GM12874 (cell line): ENCODE measurements around the gene FDXR.

Experiments used
- TF ChIP-seq, protein P1 (sequence below): IDR thresholded peaks from 2 replicates; pipeline ENCODE4 v1.5.1; 2011; ENCODE audit warnings: low read depth, mild to moderate bottlenecking, control low read depth, low read length, moderate library complexity; ENCODE audit not compliant: insufficient read depth

Gene FDXR

DNA sequence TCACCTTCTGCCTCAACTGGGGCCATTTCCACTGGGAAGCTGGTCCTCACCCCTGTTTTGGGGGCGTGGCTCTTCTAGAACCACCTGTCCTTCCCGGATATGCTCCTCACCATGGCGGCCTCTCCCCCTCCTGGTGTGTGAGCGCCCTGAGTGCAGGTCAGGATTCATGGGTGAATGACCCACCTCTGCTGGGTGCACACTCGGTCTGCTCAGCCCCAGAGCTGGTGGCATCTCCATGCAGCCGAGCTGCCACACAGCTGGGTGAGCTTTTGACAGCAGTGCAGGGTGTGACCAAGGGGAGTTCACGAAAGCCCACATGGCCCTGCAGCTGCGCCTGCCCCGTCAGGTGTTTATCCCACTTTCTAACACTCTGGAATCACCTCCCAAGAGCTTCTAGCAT lies 40.4 kb downstream of the FDXR start:
- TF ChIP-seq, protein P1, sequence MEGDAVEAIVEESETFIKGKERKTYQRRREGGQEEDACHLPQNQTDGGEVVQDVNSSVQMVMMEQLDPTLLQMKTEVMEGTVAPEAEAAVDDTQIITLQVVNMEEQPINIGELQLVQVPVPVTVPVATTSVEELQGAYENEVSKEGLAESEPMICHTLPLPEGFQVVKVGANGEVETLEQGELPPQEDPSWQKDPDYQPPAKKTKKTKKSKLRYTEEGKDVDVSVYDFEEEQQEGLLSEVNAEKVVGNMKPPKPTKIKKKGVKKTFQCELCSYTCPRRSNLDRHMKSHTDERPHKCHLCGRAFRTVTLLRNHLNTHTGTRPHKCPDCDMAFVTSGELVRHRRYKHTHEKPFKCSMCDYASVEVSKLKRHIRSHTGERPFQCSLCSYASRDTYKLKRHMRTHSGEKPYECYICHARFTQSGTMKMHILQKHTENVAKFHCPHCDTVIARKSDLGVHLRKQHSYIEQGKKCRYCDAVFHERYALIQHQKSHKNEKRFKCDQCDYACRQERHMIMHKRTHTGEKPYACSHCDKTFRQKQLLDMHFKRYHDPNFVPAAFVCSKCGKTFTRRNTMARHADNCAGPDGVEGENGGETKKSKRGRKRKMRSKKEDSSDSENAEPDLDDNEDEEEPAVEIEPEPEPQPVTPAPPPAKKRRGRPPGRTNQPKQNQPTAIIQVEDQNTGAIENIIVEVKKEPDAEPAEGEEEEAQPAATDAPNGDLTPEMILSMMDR = no peak

GRCh38 chr17:74831444-74832146 lies 41.2 kb downstream of the FDXR start:
- TF ChIP-seq, protein P1 = no peak

DNA sequence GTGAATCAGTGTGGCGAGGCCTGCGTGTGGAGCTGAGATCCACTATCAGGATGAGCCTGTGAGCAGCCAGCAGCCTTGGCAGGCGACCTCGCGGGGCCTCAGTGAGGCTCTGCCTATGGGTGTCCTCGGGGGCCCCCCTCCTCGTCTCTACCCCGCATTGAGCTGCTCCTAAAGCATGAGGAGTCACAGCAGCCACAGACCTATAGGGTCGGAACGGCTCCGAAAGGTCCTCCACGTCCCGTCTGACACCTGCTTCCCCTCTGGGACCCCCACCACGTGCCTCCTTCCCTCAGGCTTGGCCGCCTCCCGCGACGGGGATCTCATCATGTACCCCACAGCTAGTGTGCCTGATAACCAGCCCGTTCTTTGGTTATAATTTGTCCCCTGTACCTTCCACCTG lies 41.9 kb downstream of the FDXR start:
- TF ChIP-seq, protein P1 = no peak

GRCh38 chr17:74827800-74828199 lies 45.0 kb downstream of the FDXR start:
- TF ChIP-seq, protein P1 = no peak

DNA sequence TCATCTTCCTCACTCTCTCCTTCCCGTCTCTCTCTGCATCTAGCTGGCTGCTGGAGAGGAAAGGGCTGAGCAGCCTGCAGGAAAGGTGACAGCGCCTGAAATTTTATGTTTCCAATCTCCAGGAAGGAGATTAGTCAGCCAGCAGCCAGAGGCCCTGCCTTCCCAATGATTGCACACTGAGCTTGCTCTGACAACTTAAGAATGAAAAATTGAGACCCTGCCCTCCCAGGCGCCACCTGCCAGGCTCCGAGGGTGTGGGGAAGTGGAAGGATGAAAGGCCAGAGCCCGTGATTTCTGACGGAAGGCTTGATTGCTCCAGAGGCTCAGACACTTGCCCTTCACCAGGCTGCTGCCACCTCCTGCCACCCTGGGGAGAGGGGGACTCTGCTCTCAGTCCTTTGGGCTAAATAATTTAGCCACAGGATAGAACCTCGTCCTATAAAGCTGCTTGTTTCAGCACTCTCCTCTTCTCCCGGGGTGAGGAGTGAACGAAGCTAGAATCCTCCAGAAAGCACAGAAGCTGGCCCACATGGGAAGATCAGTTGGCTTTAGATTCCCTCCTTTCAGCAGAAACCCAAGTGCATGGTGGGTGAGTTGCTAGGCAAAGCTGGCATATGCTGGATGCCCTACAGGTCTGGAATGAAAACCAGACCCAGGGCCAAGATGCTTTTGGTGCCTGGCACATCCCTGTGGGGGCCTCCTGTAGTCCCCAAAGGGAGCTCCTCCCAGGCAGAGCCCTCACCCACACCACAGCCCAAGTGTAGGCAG lies 46.7 kb downstream of the FDXR start:
- TF ChIP-seq, protein P1 = no peak

DNA sequence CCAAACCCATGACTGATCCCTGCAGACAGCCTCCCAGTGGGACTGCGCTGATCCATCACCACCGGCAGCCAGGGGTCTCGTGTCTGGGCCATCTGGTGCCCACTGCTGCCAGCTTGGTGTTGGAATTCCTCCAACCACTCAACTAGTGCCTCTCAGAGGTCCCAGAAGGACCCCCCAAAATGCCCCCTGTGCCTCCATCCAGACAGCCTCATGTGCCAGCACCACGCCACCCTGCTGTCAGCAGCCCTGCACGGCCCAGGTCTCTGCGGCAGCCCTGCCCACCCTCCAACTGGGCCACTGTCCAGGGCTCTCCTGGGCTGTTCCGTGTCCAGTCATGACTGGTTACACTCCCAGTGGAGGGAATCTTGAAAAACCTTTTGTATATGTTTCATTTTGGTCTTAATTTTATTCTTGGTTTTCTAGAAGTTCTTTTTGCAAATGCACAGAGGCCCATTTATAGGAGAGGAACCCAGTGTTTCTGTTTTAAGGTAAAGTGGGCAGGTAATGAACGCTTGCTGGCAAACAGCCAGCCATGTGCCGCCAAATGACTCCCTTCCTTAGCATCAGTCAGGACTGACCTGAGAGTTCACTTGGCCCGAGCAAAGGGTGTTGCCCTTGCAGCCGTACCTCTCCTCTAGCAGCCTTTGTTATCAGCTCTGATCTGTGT lies 47.7 kb downstream of the FDXR start:
- TF ChIP-seq, protein P1 = no peak

- TF ChIP-seq, protein P1 = no peak
Observed at GRCh38 chr17:74822939-74823367, 49.8 kb downstream of the FDXR start.
